GM13976 (cell line): Measurements from ENCODE around the gene NLRC3.

ENCODE experiments used
- DNase-seq: peaks from one replicate; pipeline ENCODE4 v3.0.0; 2012; ENCODE audit warnings: low spot score
- CTCF ChIP-seq: IDR thresholded peaks from 2 replicates; pipeline ENCODE4 v1.5.1; 2012; ENCODE audit warnings: borderline replicate concordance, mild to moderate bottlenecking; ENCODE audit not compliant: insufficient read depth; ENCODE audit errors: extremely low read depth, missing control alignments, control extremely low read depth
- in situ Hi-C: fragments of 300-500 bp; cut with MboI; formaldehyde crosslinking; loops from one replicate; pipeline ENCODE4 v1.12.0; 2022; ENCODE audit warnings: low sequenced_read_pairs, mixed read lengths, inconsistent platforms; ENCODE audit not compliant: unreplicated experiment

The NLRC3 gene

GRCh38 chr16:3520841-3521240, 56.4 kb downstream of the NLRC3 start:
- no peak for DNase-seq
- in situ Hi-C loops, result no loop called here
- TF ChIP-seq CTCF, result no peak

- DNase-seq, result no peak
- no peak for TF ChIP-seq CTCF
- in situ Hi-C loops, result no loop called here
Measured at GRCh38 chr16:3520413-3520812, 56.8 kb downstream of the NLRC3 start.

GRCh38 chr16:3519581-3519980, 57.6 kb downstream of the NLRC3 start:
- in situ Hi-C loops, result no loop called here
- DNase-seq, result no peak
- no peak for TF ChIP-seq CTCF

GRCh38 chr16:3518986-3519348, 58.2 kb downstream of the NLRC3 start:
- no peak for TF ChIP-seq CTCF
- DNase-seq, result no peak
- in situ Hi-C loops, result no loop called here

- in situ Hi-C loops, result no loop called here
- TF ChIP-seq CTCF, result no peak
- DNase-seq, result no peak
Measured at GRCh38 chr16:3518292-3518985, 58.8 kb downstream of the NLRC3 start.

GRCh38 chr16:3515897-3516296, 61.3 kb downstream of the NLRC3 start:
- no peak for DNase-seq
- no peak for TF ChIP-seq CTCF
- in situ Hi-C loops, result no loop called here
